Lower leg skin (tissue), 4 donors: ENCODE measurements around the gene ALDH1L2. TPM values are rescaled to one million over a fixed set of nuclear protein-coding genes. Genes with fewer than 3 reads are reported as not detected.

Experiments used
- DNase-seq, 2 donors: peaks; one replicate each; pipeline ENCODE4 v3.0.0-alpha.2; 2019; ENCODE audit warnings: low spot score in 2 of 2
- H3K4me3 ChIP-seq: fragments of 200-600 bp; sonication (generic); 2 replicates; pipeline ENCODE4 v1.5.1; 2017; ENCODE audit warnings: mild to moderate bottlenecking, low read depth; ENCODE audit not compliant: poor library complexity, severe bottlenecking
- CTCF ChIP-seq, 3 donors: fragments of 450-650 bp; IDR thresholded peaks; one replicate each; pipeline ENCODE4 v1.5.1; 2016; ENCODE audit warnings: antibody characterized with exemption in 3 of 3, mild to moderate bottlenecking in 3 of 3, moderate library complexity in 2 of 3
- POLR2A ChIP-seq, 2 donors: fragments of 450-650 bp; IDR thresholded peaks; one replicate each; pipeline ENCODE4 v1.6.1; 2016 to 2017; ENCODE audit warnings: antibody characterized with exemption in 2 of 2, mild to moderate bottlenecking in 1 of 2, moderate library complexity in 1 of 2
- WGBS, 2 donors: methylation state at CpG; one replicate each; pipeline ENCODE4 v1.1.5; 2018; 5-methylcytosine and 5-hydroxymethylcytosine counted together
- intact Hi-C: fragments of 100-400 bp; cut with DNase I; formaldehyde crosslinking; loops from one replicate; pipeline ENCODE4 v1.15.0; 2023; ENCODE audit warnings: low total_unique reads
- total RNA-seq, 4 donors: library from RNA; depleted of rRNA; stranded (reverse); fragments of >200 nt; gene quantifications; one replicate each; pipeline ENCODE4 v1.1.0, GENCODE V29; 2016

Gene ALDH1L2
- total RNA-seq, 4 donors from 2014 or later = 0.86 to 2.4 (median 1.2) TPM

GRCh38 chr12:105109465-105110212 lies 25.4 kb upstream of the ALDH1L2 start:
- 30 to 49% methylated on average over 13 of the region's 13 CpGs for WGBS, 2 donors
- no peak for TF ChIP-seq CTCF (IDR thresholded peaks at IDR 0.05)
- DNase-seq = no peak
- H3K4me3 ChIP-seq = no peak overlapping the region
- intact Hi-C loops = no loop called here

GRCh38 chr12:105107494-105108371 lies 23.5 kb upstream of the ALDH1L2 start, which contains the start of gene WASHC4:
Gene WASHC4, plus strand, starts transcription at chr12:105107731. Its CDS starts 70 bp downstream, at chr12:105107801.
- TF ChIP-seq CTCF (IDR thresholded peaks at IDR 0.05) (no peak), POLR2A (IDR thresholded peaks at IDR 0.05) (peak in 1 of 2 donors; percentile 66)
- peak within 1 kb of the TSS; percentile 95 for H3K4me3 ChIP-seq
- intact Hi-C loops = no loop called here
- DNase-seq = peak; percentile 94 to 99
- 1% methylated on average over 35 to 75 of the region's 85 CpGs for WGBS, 2 donors

- TF ChIP-seq POLR2A (IDR thresholded peaks at IDR 0.05) (no peak), CTCF (IDR thresholded peaks at IDR 0.05) (no peak)
- intact Hi-C loops = no loop called here
- 0 to 1% methylated on average over 15 of the region's 15 CpGs for WGBS, 2 donors
- H3K4me3 ChIP-seq = peak overlapping the region; percentile 33
- no peak for DNase-seq
Observed at GRCh38 chr12:105107171-105107493, 22.9 kb upstream of the ALDH1L2 start.

- intact Hi-C loops = no loop called here
- DNase-seq = no peak
- 42 to 49% methylated on average over 7 of the region's 7 CpGs for WGBS, 2 donors
- H3K4me3 ChIP-seq = no peak overlapping the region
- TF ChIP-seq CTCF (IDR thresholded peaks at IDR 0.05) (no peak), POLR2A (IDR thresholded peaks at IDR 0.05) (no peak)
Observed at GRCh38 chr12:105106621-105107020, 22.4 kb upstream of the ALDH1L2 start.

GRCh38 chr12:105104762-105105161 lies 20.5 kb upstream of the ALDH1L2 start:
- DNase-seq = no peak
- WGBS, 2 donors = 88 to 100% methylated on average over 1 of the region's 1 CpG
- no peak overlapping the region for H3K4me3 ChIP-seq
- TF ChIP-seq CTCF (IDR thresholded peaks at IDR 0.05) (no peak), POLR2A (IDR thresholded peaks at IDR 0.05) (no peak)
- intact Hi-C loops = no loop called here
